ENCODE results near the gene MAMLD1. TPM values are rescaled to one million over a fixed set of nuclear protein-coding genes. Genes with fewer than 3 reads are reported as not detected.

Gene MAMLD1
- total RNA-seq, 2 experiments from 2014 or later, result 1.7 to 1.8 TPM

DNA sequence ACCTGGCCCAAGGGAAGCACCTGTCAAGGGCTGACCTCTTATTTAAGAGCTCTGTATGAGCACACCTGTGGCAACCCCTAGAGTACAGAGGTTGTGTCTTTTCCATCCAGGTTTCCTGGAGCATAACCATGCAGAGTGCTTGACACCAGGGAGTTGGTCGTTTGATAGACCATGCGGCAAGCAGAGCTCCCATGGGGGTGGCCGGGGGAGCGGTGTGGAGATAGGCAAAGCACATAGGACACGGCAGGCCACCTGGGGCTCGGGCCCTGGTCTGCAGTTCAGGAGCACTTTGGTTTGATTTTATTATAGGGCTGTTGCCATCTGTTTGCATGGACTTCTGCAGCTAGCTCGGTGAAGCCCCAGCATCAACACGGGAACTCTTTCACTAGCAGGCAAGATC lies 110.3 kb downstream of the MAMLD1 start:
- H3K4me1 Mint-ChIP-seq (ENCODE audit: low read depth), result peaks cover 12% of the 10 kb centered on the region
- intact Hi-C loops (cut with micrococcal nuclease), result no loop called here
- no peaks in the 10 kb centered on the region for H3K36me3 Mint-ChIP-seq (ENCODE audit: low read depth)

DNA sequence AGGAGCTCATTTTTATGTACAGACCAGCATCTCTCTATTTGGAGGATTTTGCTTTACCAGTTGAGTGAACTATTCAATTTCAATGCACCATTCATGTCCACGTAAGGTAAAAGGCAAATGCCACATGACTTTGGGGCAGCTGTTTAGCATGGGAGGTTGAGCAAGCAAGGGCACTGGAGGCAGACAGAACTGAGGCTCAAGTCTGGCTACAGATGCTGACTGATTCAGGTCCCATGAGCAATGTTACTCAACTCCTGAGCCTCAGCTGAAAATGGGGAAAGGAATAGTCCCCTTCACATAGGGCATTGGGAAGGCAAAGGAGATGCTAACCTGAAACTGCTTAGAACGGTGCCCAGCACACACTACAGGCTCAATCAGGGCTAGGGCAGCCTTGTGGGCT lies 112.3 kb downstream of the MAMLD1 start:
- Mint-ChIP-seq H3K27me3 (ENCODE audit: low read depth) (no peaks in the 10 kb centered on the region), H3K4me3 (no peak overlapping the region), H3K9me3 (no peaks in the 10 kb centered on the region), H3K27ac (no peak overlapping the region), H3K36me3 (ENCODE audit: low read depth) (no peaks in the 10 kb centered on the region), H3K4me1 (ENCODE audit: low read depth) (peaks cover 32% of the 10 kb centered on the region)
- intact Hi-C loops (cut with micrococcal nuclease), result no loop called here
- DNase-seq, result no peak
- CTCF ChIA-PET, result no interaction called here

More for the DNA sequence above, 110.3 kb downstream of the MAMLD1 start:
- Mint-ChIP-seq H3K4me3 (no peak overlapping the region), H3K9me3 (no peaks in the 10 kb centered on the region), H3K27ac (no peak overlapping the region), H3K27me3 (ENCODE audit: low read depth) (no peaks in the 10 kb centered on the region)
- no peak for DNase-seq
- CTCF ChIA-PET, result no interaction called here

DNA sequence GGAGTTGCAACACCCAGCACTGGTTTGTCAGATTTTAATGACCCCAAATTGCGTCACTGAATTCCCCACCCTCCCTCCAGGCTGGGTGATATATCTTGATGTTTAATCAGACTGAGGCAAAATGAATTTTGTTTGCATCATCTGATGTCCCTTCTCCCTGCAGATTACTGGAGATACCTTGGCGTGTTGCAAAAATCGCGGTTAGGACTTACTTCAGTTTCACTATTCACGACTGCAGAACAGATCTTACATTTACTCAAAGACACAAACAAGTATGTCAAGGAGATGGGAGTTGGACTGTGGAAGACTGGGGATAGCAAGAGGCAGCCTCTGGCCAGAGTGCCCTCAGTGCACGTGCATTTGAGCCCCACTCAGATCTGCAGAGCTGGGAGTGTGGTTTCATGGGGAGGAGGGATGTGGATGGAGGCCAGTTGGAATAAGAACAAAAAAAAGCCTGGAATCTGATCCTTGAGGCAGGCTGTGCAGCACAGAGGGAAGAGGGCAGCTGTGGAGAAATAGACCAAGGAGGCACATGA lies 113.1 kb downstream of the MAMLD1 start:
- Mint-ChIP-seq H3K4me3 (no peak overlapping the region), H3K4me1 (ENCODE audit: low read depth) (peaks cover 38% of the 10 kb centered on the region), H3K36me3 (ENCODE audit: low read depth) (no peaks in the 10 kb centered on the region), H3K27me3 (ENCODE audit: low read depth) (no peaks in the 10 kb centered on the region), H3K9me3 (no peaks in the 10 kb centered on the region), H3K27ac (peak overlapping the region; percentile 22)
- no peak for DNase-seq
- CTCF ChIA-PET, result no interaction called here
- intact Hi-C loops (cut with micrococcal nuclease), result no loop called here

DNA sequence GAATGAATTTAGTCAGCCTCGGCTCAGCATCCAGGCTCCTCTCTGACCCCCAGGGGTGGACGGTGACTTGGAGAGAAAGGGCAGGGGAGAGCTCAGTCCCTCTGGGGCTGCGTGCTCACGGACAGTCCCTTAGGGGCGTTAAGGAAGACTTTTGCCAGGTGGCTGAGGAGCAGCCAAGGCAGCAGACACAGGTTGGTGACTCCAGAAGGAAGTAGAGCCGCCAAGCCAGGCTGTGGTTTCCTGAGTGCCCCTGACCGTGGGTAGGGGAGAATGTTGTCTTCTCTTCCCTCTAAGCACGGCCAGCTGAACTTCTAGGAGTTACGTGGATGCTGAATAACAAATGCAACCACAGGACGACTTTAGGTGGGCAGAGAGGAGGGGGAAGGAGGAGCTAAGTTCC lies 114.3 kb downstream of the MAMLD1 start:
- H3K4me1 Mint-ChIP-seq (ENCODE audit: low read depth), result peaks cover 46% of the 10 kb centered on the region
- CTCF ChIA-PET, result interaction anchor here (0.6 to 1.3 kb wide), 2 partner anchors 111 to 112 kb away, joined by 3 to 7 read pairs; no protein-coding TSS in a partner anchor
- H3K36me3 Mint-ChIP-seq (ENCODE audit: low read depth), result no peaks in the 10 kb centered on the region
- no peak overlapping the region for H3K4me3 Mint-ChIP-seq
- no peaks in the 10 kb centered on the region for H3K9me3 Mint-ChIP-seq
- H3K27ac Mint-ChIP-seq, result no peak overlapping the region
- H3K27me3 Mint-ChIP-seq (ENCODE audit: low read depth), result no peaks in the 10 kb centered on the region
- intact Hi-C loops (cut with micrococcal nuclease), result no loop called here
- no peak for DNase-seq

DNA sequence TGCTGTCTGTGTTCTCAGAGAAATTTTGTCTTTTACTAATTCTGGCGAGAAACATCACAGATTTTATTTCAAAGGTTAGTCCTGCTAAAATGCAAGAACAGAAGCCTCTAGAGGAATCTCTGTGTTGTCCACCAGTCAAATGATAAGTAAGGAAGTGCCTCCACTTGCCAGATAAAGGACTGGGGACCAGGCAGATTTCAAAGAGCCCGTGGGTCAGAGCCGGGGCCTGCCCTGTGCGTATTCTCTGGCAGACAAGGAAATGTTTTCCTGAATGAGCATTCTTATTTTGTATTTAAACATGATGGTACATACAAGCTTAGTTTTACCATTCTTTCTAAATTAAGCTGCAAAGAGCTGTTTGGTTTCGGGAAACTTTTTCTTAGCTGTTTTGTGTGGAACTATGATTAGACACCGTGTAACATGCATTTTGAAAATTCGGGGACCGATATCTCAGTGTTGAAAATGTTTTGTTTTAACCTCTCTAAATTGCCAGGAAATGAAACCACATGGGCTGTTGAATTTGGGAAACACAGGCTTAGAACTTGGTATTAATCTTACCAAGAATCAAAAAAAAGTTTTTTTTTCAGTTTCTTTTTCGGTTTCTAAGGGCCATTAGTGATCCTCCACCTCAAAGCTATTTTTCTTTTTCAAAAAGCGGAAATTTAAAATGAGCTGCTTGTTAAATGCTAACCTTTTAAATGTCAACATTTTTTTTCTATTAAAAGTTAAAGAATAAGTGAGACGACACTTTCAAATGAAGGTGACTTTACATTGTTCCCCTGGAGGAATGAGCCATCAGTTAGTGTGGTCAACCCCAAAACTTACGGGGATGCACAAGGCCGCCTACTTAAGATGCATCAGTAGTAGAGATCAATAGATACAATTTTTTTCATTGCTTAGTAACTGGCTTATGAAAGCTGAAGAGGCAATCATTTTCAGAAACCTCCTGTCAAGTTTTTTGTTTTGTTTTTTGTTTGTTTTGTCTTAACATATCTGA lies 115.7 kb downstream of the MAMLD1 start:
- peaks cover 58% of the 10 kb centered on the region for H3K4me1 Mint-ChIP-seq (ENCODE audit: low read depth)

DNA sequence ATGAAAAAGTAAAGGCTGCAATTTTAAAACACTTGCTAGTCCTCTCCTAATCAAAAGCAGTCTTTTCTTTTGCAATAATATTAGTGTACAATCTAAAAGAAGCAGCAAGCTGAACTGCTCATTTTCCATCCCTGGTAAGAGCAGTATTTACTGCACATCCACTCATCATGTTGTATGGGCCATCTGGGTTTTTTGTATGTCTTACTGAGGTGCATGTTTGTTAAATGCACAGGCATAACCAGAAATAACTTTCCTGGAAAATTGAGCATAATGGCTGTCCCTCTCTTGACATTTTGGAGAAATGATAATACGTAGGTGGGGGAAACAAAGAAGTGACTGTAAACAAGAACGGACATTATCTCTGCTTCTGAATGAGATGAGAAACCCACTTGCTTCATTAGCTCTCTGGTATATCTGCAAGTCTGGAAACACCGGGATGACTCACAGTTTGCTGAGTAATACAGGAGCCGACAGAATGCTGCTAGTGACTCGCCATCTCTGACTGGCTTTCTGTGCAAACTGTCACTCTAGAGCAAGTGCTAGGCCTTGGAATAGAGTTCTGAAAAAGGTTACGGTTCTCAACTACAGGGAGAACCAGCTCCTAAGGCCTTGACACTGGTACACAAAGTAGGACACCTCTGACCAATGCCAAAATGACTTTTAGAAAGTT lies 119.6 kb downstream of the MAMLD1 start:
- Mint-ChIP-seq H3K4me1 (ENCODE audit: low read depth) (peaks cover 57% of the 10 kb centered on the region), H3K36me3 (ENCODE audit: low read depth) (no peaks in the 10 kb centered on the region), H3K27ac (peak overlapping the region; percentile 73), H3K27me3 (ENCODE audit: low read depth) (no peaks in the 10 kb centered on the region), H3K4me3 (no peak overlapping the region), H3K9me3 (no peaks in the 10 kb centered on the region)
- peak; percentile 79 for DNase-seq
- intact Hi-C loops (cut with micrococcal nuclease), result loop anchor here (1.0 to 2.0 kb wide), 5 partner anchors 34 to 281 kb away; no protein-coding TSS in a partner anchor
- CTCF ChIA-PET, result interaction anchor here (1.0 to 2.4 kb wide), 3 partner anchors 33 to 119 kb away, joined by 3 to 8 read pairs (median 3); no protein-coding TSS in a partner anchor

More for the DNA sequence above, 115.7 kb downstream of the MAMLD1 start:
- Mint-ChIP-seq H3K27me3 (ENCODE audit: low read depth) (no peaks in the 10 kb centered on the region), H3K4me3 (peak overlapping the region; percentile 21), H3K9me3 (no peaks in the 10 kb centered on the region), H3K27ac (peak overlapping the region; percentile 66), H3K36me3 (ENCODE audit: low read depth) (no peaks in the 10 kb centered on the region)
- intact Hi-C loops (cut with micrococcal nuclease), result no loop called here
- CTCF ChIA-PET, result interaction anchor here (1.0 to 1.6 kb wide), 3 partner anchors 30 to 114 kb away, joined by 3 to 4 read pairs (median 3); no protein-coding TSS in a partner anchor
- DNase-seq, result peak; percentile 50

DNA sequence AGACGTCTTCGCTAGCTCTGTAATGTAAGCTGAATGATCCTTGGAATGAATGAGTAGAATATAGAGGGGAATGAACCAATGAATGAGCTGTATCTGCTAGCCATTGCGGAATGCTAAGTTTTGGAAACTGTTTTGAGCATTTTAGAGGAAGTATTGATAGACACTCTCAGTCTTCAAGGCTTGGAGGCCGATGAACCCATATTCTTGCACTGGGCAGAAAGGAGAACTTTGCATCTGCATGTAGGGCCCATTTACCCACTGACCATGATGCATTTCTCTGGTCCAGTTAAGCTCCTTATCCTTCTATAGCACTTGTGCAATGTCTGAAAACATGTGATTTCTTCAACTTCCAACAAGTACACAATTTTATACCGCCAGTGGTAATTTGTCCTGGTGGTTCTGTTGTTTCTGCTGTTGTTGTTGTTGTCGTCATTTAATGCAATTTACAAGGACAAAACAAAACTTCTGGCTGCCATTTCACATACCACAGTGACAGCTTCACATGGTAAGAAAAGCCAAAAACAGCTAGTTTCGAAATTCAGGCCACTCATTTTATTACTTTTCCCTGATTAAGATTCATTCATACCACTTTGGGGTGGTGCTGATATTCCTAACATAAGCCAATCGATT lies 120.4 kb downstream of the MAMLD1 start:
- H3K27ac Mint-ChIP-seq, result peak overlapping the region; percentile 73
- H3K27me3 Mint-ChIP-seq (ENCODE audit: low read depth), result no peaks in the 10 kb centered on the region
- CTCF ChIA-PET, result interaction anchor here (1.0 to 2.4 kb wide), 3 partner anchors 34 to 119 kb away, joined by 3 to 8 read pairs (median 3); no protein-coding TSS in a partner anchor
- peaks cover 49% of the 10 kb centered on the region for H3K4me1 Mint-ChIP-seq (ENCODE audit: low read depth)
- intact Hi-C loops (cut with micrococcal nuclease), result loop anchor here (2.0 kb wide), 2 partner anchors 35 to 211 kb away; no protein-coding TSS in a partner anchor
- no peak for DNase-seq
- H3K4me3 Mint-ChIP-seq, result no peak overlapping the region
- no peaks in the 10 kb centered on the region for H3K36me3 Mint-ChIP-seq (ENCODE audit: low read depth)
- no peaks in the 10 kb centered on the region for H3K9me3 Mint-ChIP-seq

DNA sequence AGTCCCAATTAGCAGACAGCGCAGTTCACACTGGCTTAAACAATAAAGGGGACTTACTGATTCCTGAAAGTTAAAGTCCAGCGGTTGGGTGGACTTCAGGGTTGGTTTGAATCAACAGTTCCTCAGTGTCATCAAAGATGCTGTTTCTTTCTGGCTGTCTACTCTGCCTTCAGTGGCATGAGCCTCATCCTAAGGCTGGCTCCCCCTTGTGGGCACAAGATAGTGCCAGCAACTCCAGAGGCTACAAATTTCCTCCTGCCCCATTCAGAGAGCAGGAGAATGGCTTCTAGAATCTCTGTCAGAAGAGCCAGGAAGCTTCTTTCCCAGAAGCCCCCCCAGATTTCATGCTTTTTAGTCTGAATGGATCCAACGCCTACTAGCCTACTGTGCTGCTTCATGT lies 122.9 kb downstream of the MAMLD1 start:
- Mint-ChIP-seq H3K27ac (no peak overlapping the region), H3K27me3 (ENCODE audit: low read depth) (no peaks in the 10 kb centered on the region), H3K4me3 (no peak overlapping the region), H3K4me1 (ENCODE audit: low read depth) (peaks cover 27% of the 10 kb centered on the region), H3K36me3 (ENCODE audit: low read depth) (no peaks in the 10 kb centered on the region), H3K9me3 (no peaks in the 10 kb centered on the region)
- CTCF ChIA-PET, result interaction anchor here (1.2 to 1.5 kb wide), 3 partner anchors 37 to 185 kb away, joined by 3 to 6 read pairs (median 4); no protein-coding TSS in a partner anchor
- DNase-seq, result peak; percentile 62
- intact Hi-C loops (cut with micrococcal nuclease), result loop anchor here (1.0 to 5.0 kb wide), 3 partner anchors 37 to 524 kb away; no protein-coding TSS in a partner anchor

DNA sequence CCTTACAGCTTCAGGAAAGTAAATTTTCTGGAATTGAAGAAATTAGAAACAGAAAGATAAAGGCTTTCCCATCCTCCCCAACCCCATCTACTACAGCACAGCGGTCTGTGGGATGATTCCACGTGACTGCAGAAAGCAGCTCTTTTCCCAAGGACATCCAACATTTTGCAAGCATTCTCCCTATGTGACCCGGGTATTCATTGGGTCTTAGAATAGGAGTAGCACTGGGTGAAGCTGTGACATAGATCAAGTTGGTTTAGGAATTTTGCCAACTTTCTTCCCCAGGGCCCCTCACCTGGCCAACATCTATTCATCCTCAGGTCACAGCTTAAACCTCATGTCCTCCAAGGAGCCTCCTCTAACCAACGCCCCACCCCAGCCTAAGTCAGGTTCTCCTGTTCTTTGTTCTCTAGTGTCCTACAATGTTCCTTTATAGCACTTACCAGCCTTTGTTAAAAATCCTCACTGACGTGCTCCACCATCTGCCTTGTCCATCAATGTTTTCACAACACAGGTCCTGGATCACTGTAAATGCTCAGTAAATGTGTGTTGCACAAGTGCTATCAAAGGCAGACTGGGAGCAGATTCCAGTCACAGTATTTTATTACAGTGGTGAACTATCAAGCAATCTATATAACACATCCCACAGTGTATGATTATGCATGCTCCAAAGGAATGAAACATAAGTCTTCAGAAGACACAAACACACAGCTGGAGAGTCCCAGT lies 124.4 kb downstream of the MAMLD1 start:
- H3K27me3 Mint-ChIP-seq (ENCODE audit: low read depth), result no peaks in the 10 kb centered on the region
- CTCF ChIA-PET, result interaction anchor here (0.6 to 1.5 kb wide), 4 partner anchors 25 to 184 kb away, joined by 3 to 6 read pairs (median 4); no protein-coding TSS in a partner anchor
- no peak overlapping the region for H3K27ac Mint-ChIP-seq
- no peak overlapping the region for H3K4me3 Mint-ChIP-seq
- H3K9me3 Mint-ChIP-seq, result no peaks in the 10 kb centered on the region
- H3K4me1 Mint-ChIP-seq (ENCODE audit: low read depth), result peaks cover 14% of the 10 kb centered on the region
- intact Hi-C loops (cut with micrococcal nuclease), result loop anchor here (5.0 kb wide), 1 partner anchor 525 kb away; no protein-coding TSS in a partner anchor
- DNase-seq, result no peak
- no peaks in the 10 kb centered on the region for H3K36me3 Mint-ChIP-seq (ENCODE audit: low read depth)

DNA sequence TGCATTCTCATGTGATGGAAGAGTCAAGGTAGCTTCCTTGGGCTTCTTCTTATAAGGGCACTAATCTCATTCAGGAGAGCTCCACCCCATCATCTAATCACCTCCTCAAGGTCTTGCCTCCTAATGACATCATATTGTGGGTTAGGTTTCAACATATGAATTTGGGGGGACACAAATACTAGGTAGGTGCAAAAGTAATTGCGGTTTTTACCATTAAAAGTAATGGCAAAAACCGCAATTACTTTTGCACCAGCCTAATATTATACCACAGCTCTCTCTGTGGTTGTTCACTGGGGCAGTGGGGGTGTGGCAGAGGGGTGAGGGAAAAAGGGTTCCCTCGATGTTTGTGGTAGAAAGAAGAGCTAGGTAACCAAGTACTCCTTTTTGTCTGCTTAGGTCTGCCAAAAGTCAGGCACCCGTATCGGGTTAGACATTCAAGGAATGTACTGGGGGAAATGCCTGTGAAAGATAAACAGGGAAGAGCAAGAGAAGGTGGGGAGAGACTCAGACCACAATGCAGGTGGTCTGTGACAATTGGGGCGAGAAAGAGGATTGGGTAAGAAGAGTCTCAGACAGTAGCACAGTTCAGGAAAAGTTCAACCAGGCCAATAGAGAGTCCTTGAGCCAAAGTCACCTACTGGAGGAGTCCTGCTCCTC lies 126.4 kb downstream of the MAMLD1 start:
- Mint-ChIP-seq H3K27ac (no peak overlapping the region), H3K36me3 (ENCODE audit: low read depth) (no peaks in the 10 kb centered on the region), H3K4me3 (no peak overlapping the region), H3K27me3 (ENCODE audit: low read depth) (no peaks in the 10 kb centered on the region), H3K4me1 (ENCODE audit: low read depth) (no peaks in the 10 kb centered on the region), H3K9me3 (no peaks in the 10 kb centered on the region)
- CTCF ChIA-PET, result no interaction called here
- intact Hi-C loops (cut with micrococcal nuclease), result loop anchor here (5.0 kb wide), 1 partner anchor 527 kb away; no protein-coding TSS in a partner anchor
- DNase-seq, result no peak

DNA sequence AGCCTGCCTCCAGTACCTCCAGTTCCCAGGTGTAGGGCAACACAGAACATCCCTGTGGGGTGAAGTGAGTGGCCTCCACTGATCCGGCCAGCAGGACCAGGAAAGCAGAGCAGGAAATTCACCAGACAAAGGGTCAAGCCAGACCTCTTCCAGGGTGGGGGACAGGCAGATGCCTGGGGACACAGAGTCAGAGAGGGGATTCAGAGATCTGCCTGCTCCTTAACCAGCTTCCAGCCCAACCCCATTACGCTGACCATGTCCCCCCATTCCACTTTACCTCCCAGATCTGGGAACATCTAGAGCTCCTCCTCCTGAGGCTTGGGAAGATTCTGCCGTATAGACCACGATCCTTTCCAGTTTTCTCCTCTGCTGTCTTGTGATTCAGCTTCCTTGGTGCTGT lies 132.4 kb downstream of the MAMLD1 start:
- CTCF ChIA-PET, result no interaction called here
- DNase-seq, result no peak
- no peaks in the 10 kb centered on the region for H3K27me3 Mint-ChIP-seq (ENCODE audit: low read depth)
- H3K9me3 Mint-ChIP-seq, result no peaks in the 10 kb centered on the region
- intact Hi-C loops (cut with micrococcal nuclease), result no loop called here
- no peak overlapping the region for H3K27ac Mint-ChIP-seq
- H3K36me3 Mint-ChIP-seq (ENCODE audit: low read depth), result no peaks in the 10 kb centered on the region
- H3K4me3 Mint-ChIP-seq, result no peak overlapping the region
- no peaks in the 10 kb centered on the region for H3K4me1 Mint-ChIP-seq (ENCODE audit: low read depth)
